Measurements from ENCODE around the gene ZNF175. TPM values are rescaled to one million over a fixed set of nuclear protein-coding genes. Genes with fewer than 3 reads are reported as not detected.

ZNF175 gene
- total and polyA plus RNA-seq, 2 experiments from 2014 or later, result 2.3 to 6.3 TPM

- no peak for TF ChIP-seq ZNF462 (CRISPR knock-in tag; IDR thresholded peaks at IDR 0.05)
- no peak for TF ChIP-seq CREB1 (CRISPR knock-in tag; IDR thresholded peaks at IDR 0.05; ENCODE audit: low read depth)
- TF ChIP-seq STAT1 (IDR thresholded peaks at IDR 0.05; ENCODE audit: unreplicated experiment), result no peak
- no peak for TF ChIP-seq JUNB (IDR thresholded peaks at IDR 0.05; ENCODE audit: unreplicated experiment)
- no peak for TF ChIP-seq EZH2phosphoT487 (IDR thresholded peaks at IDR 0.05; ENCODE audit: unreplicated experiment)
These were observed 40.5 kb upstream of the ZNF175 start (continued) for GRCh38 chr19:51530616-51531015.

- H2AFZ ChIP-seq, result peak within 1 kb of the TSS; percentile 96
- Mint-ChIP-seq H3K9me3 (peaks cover 88% of the 10 kb centered on the region), H3K27me3 (ENCODE audit: insufficient read depth, low read depth, poor library complexity) (no peaks in the 10 kb centered on the region), H3K27ac (no peak within 1 kb of the TSS), H3K4me1 (no peaks in the 10 kb centered on the region), H3K4me3 (no peak within 1 kb of the TSS), H3K36me3 (ENCODE audit: low read depth) (peaks cover 12% of the 10 kb centered on the region)
- no peaks in the 10 kb centered on the region for H3K27me3 ChIP-seq (ENCODE audit: insufficient read depth)
- no peaks in the 10 kb centered on the region for H4K20me1 ChIP-seq (replicated peaks; ENCODE audit: insufficient read depth)
- peak; percentile 65 for DNase-seq (ENCODE audit: low spot score)
- H3K9me2 ChIP-seq (ENCODE audit: insufficient read depth), result no peaks in the 10 kb centered on the region
- H3K36me3 ChIP-seq (ENCODE audit: insufficient read depth), result no peaks in the 10 kb centered on the region
- H3K27ac ChIP-seq (ENCODE audit: low read depth), result no peak within 1 kb of the TSS
- ATAC-seq, result peak; percentile 75
- H3K4me3 ChIP-seq, result no peak within 1 kb of the TSS
- H3K79me2 ChIP-seq (replicated peaks; ENCODE audit: insufficient read depth), result no peaks in the 10 kb centered on the region
- no peaks in the 10 kb centered on the region for H3F3A ChIP-seq (replicated peaks; ENCODE audit: low read depth)
- H3K4me1 ChIP-seq (ENCODE audit: insufficient read depth), result no peaks in the 10 kb centered on the region; the same call in 1 of the 2 replicates
- H3K4me2 ChIP-seq, result peak within 1 kb of the TSS; percentile 48; the same call in 1 of the 2 replicates
- TF ChIP-seq ZNF331 (CRISPR knock-in tag; IDR thresholded peaks at IDR 0.05; ENCODE audit: low read depth) (no peak), POLR2AphosphoS5 (IDR thresholded peaks at IDR 0.05; ENCODE audit: low read depth) (no peak), ETS1 (IDR thresholded peaks at IDR 0.05) (no peak), CREB1 (CRISPR knock-in tag; IDR thresholded peaks at IDR 0.05; ENCODE audit: low read depth) (no peak)
These were observed 39.5 kb upstream of the ZNF175 start, which contains the start of gene SIGLEC6 for GRCh38 chr19:51531349-51532315. TSS of gene SIGLEC6 (minus strand) at chr19:51531670. CDS start at chr19:51531648, 22 bp downstream.
